NCI-H2171 (cell line): Measurements from ENCODE around the gene PIAS4.
A peak's percentile ranks its signal among the peaks of the same experiment; 100 is the strongest.
"Not testable (repeated sequence)": the region's sequence is repeated elsewhere in the genome, so short reads cannot be mapped to it uniquely, and the experiment has no call there.

Source experiments
- DNase-seq: peaks from one replicate; lab custom pipeline; 2025; lab: John Stamatoyannopoulos, UW

Gene PIAS4

GRCh38 chr19:3998667-3999412 lies 8.7 kb upstream of the PIAS4 start:
- not testable (repeated sequence) for DNase-seq

GRCh38 chr19:4000798-4001197 lies 6.7 kb upstream of the PIAS4 start:
- DNase-seq: not testable (repeated sequence)

- not testable (repeated sequence) for DNase-seq
Measured at GRCh38 chr19:4005436-4005835, 2.1 kb upstream of the PIAS4 start.

GRCh38 chr19:4007836-4008539 lies 452 bp downstream of the PIAS4 start:
- no peak for DNase-seq

GRCh38 chr19:4009990-4010807 lies 2.7 kb downstream of the PIAS4 start:
- peak; percentile 68 for DNase-seq

- DNase-seq: no peak
Measured at GRCh38 chr19:4010808-4011110, 3.2 kb downstream of the PIAS4 start.

GRCh38 chr19:4011430-4011829 lies 3.9 kb downstream of the PIAS4 start:
- not testable (repeated sequence) for DNase-seq

- no peak for DNase-seq
Measured at GRCh38 chr19:4012092-4012974, 4.8 kb downstream of the PIAS4 start.

- DNase-seq: no peak
Measured at GRCh38 chr19:4012975-4013634, 5.6 kb downstream of the PIAS4 start.

GRCh38 chr19:4013886-4014540 lies 6.5 kb downstream of the PIAS4 start:
- no peak for DNase-seq

GRCh38 chr19:4014541-4015491 lies 7.3 kb downstream of the PIAS4 start:
- DNase-seq: no peak

- DNase-seq: no peak
Measured at GRCh38 chr19:4015705-4016402, 8.3 kb downstream of the PIAS4 start.

GRCh38 chr19:4016486-4016885 lies 8.9 kb downstream of the PIAS4 start:
- no peak for DNase-seq

GRCh38 chr19:4016903-4017638 lies 9.5 kb downstream of the PIAS4 start:
- no peak for DNase-seq

GRCh38 chr19:4018140-4018613 lies 10.6 kb downstream of the PIAS4 start:
- DNase-seq: no peak

GRCh38 chr19:4018775-4019504 lies 11.4 kb downstream of the PIAS4 start:
- DNase-seq: no peak

GRCh38 chr19:4019578-4019977 lies 12.0 kb downstream of the PIAS4 start:
- no peak for DNase-seq
